ENCODE measurements around the gene FHAD1. TPM values are rescaled to one million over a fixed set of nuclear protein-coding genes. Genes with fewer than 3 reads are reported as not detected.
A peak's percentile ranks its signal among the peaks of the same experiment; 100 is the strongest.

FHAD1 gene
- total and polyA plus RNA-seq, 4 donors = under 0.01 to 0.13 (median 0.05) TPM; not detected in 1

DNA sequence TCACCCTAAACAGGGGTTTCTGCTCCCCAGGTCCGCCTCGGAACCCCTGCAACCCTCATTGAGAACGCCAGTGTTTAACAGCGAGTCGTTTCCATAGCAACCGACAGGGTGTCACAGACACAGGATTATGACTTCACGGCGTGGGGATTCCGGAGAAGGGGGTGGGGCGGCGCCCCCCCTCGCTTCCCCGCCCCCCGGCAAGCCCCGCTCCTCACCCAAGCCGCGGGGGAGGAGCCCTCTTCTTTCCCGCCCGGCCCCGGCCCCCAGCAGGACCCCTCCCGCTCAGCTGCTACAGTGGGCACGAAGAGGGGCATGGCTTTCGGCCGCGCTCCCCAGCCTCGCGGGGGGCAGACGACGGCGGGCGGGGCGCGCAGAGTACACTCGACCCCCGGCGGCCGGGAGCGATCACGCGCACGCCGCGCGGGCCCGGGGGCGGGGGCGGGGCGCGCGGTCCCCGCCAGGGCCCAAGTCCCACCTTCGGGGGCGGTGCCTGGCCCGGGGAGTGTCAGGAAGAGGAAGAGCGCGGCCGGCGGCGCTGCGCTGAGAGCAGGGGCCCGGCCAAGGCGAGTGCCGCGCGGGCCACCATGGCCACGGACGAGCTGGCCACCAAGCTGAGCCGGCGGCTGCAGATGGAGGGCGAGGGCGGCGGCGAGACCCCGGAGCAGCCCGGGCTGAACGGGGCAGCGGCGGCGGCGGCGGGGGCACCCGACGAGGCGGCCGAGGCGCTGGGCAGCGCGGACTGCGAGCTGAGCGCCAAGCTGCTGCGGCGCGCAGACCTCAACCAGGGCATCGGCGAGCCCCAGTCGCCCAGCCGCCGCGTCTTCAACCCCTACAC is 162.6 kb downstream of the FHAD1 start, which contains the start of gene EFHD2:
Gene EFHD2 (plus strand): TSS at position 501 of the 835 bp plus-strand sequence. CDS start 84 bp downstream, at position 585.
- Histone ChIP-seq H3K27me3 (ENCODE audit: control insufficient read depth in 4 of 4, insufficient read depth in 4 of 4, low read length in 3 of 4) (no peaks in the 10 kb centered on the region), H3K36me3 (ENCODE audit: control insufficient read depth in 4 of 4, insufficient read depth in 3 of 4, low read depth in 1 of 4, low read length in 3 of 4) (no peaks in the 10 kb centered on the region), H3K4me1 (ENCODE audit: control insufficient read depth in 4 of 4, insufficient read depth in 4 of 4, low read length in 3 of 4) (peaks cover 2 to 14% (median 6%) of the 10 kb centered on the region in 4 donors), H3K9me3 (ENCODE audit: control insufficient read depth in 4 of 4, low read length in 3 of 4) (no peaks in the 10 kb centered on the region), H3K27ac (ENCODE audit: low read depth in 1 of 2, low read length in 2 of 2) (peak within 1 kb of the TSS; percentile 39 to 48), H3K4me3 (ENCODE audit: low read depth in 1 of 3, low read length in 3 of 3) (peak within 1 kb of the TSS; percentile 63 to 89 (median 71)), H3K9ac (ENCODE audit: low read depth in 1 of 2, low read length in 2 of 2) (peak within 1 kb of the TSS; percentile 50 to 64)
- DNase-seq (ENCODE audit: low spot score) = peak; percentile 77
- under 1% methylated on average over 99 of the region's 99 CpGs for WGBS
- TF ChIP-seq EGR1 (IDR thresholded peaks at IDR 0.05; ENCODE audit: low read depth in 2 of 2) (no peak), FOXA1 (IDR thresholded peaks at IDR 0.05) (no peak)

DNA sequence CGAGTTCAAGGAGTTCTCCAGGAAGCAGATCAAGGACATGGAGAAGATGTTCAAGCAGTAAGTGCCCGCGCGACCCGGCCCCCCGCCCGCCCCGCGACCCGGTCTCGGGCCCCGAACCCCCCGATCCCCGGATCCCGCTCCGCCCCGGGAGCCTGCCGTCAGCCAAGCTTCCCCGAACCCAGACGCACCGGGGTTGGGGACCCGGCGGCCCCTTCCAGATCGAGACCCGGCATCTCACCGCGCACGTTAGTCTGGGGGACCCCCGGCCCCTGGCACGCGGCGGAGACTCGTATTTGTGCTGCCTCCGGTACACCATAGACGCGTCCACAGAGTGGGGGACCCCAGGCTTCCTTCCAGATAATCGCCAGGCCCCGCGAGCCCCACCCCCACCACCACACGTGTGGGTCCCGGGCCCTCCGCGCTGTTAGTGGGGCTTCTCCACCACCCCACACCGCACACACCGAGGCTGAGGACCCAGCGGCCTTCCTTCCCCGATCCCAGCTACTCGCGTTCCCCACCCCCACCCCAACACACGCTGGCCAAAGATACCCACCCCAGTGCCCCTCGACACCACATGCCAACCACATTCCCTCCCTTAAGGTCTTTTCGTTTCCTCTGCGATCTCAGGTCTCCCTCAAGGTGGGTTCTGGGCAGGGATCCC is 163.3 kb downstream of the FHAD1 start:
- Histone ChIP-seq H3K4me1 (ENCODE audit: control insufficient read depth in 4 of 4, insufficient read depth in 4 of 4, low read length in 3 of 4) (peaks cover 2 to 14% (median 6%) of the 10 kb centered on the region in 4 donors), H3K9me3 (ENCODE audit: control insufficient read depth in 4 of 4, low read length in 3 of 4) (no peaks in the 10 kb centered on the region), H3K4me3 (ENCODE audit: low read depth in 1 of 3, low read length in 3 of 3) (peak overlapping the region; percentile 63 to 89 (median 71)), H3K27me3 (ENCODE audit: control insufficient read depth in 4 of 4, insufficient read depth in 4 of 4, low read length in 3 of 4) (no peaks in the 10 kb centered on the region), H3K36me3 (ENCODE audit: control insufficient read depth in 4 of 4, insufficient read depth in 3 of 4, low read depth in 1 of 4, low read length in 3 of 4) (no peaks in the 10 kb centered on the region), H3K27ac (ENCODE audit: low read depth in 1 of 2, low read length in 2 of 2) (peak overlapping the region; percentile 39 to 48), H3K9ac (ENCODE audit: low read depth in 1 of 2, low read length in 2 of 2) (peak overlapping the region; percentile 50 to 64)
- no peak for TF ChIP-seq JUND (IDR thresholded peaks at IDR 0.05)
- TF ChIP-seq, protein P1, sequence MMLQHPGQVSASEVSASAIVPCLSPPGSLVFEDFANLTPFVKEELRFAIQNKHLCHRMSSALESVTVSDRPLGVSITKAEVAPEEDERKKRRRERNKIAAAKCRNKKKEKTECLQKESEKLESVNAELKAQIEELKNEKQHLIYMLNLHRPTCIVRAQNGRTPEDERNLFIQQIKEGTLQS (IDR thresholded peaks at IDR 0.05) = no peak
- TF ChIP-seq, protein P2, sequence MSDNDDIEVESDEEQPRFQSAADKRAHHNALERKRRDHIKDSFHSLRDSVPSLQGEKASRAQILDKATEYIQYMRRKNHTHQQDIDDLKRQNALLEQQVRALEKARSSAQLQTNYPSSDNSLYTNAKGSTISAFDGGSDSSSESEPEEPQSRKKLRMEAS (IDR thresholded peaks at IDR 0.05) = no peak
- TF ChIP-seq YY1 (IDR thresholded peaks at IDR 0.05) = no peak
- no peak for TF ChIP-seq FOXA2 (IDR thresholded peaks at IDR 0.05)
- TF ChIP-seq, protein P3, sequence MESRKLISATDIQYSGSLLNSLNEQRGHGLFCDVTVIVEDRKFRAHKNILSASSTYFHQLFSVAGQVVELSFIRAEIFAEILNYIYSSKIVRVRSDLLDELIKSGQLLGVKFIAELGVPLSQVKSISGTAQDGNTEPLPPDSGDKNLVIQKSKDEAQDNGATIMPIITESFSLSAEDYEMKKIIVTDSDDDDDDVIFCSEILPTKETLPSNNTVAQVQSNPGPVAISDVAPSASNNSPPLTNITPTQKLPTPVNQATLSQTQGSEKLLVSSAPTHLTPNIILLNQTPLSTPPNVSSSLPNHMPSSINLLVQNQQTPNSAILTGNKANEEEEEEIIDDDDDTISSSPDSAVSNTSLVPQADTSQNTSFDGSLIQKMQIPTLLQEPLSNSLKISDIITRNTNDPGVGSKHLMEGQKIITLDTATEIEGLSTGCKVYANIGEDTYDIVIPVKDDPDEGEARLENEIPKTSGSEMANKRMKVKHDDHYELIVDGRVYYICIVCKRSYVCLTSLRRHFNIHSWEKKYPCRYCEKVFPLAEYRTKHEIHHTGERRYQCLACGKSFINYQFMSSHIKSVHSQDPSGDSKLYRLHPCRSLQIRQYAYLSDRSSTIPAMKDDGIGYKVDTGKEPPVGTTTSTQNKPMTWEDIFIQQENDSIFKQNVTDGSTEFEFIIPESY (IDR thresholded peaks at IDR 0.05) = no peak
- no peak for TF ChIP-seq GABPA (IDR thresholded peaks at IDR 0.05 in 1 of 2, conservative IDR thresholded peaks at IDR 0.05 in 1 of 2)
- DNase-seq (ENCODE audit: low spot score) = no peak
- WGBS = 5% methylated on average over 53 of the region's 53 CpGs

DNA sequence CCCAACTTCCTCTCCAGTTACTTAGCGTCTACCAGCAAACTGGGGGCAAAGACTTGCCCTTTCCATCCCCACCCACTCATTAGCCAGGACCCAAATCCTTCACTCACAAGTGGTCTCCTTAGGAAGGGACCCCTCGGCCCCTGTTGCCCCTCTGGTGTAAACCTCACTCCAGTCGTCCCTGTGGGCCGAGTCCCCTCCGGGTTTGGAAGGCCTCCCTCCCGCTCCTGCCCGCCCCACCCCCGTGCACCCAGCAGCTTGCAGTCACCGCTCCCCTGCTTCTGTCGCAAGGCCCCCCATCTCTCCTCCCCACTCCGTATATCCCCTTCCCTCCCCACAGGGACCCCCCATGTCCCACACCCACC is 163.8 kb downstream of the FHAD1 start:
- no peaks in the 10 kb centered on the region for H3K27me3 ChIP-seq (ENCODE audit: control insufficient read depth in 4 of 4, insufficient read depth in 4 of 4, low read length in 3 of 4)
- no peaks in the 10 kb centered on the region for H3K9me3 ChIP-seq (ENCODE audit: control insufficient read depth in 4 of 4, low read length in 3 of 4)
- peak overlapping the region; percentile 27 to 89 (median 63) for H3K4me3 ChIP-seq (ENCODE audit: low read depth in 1 of 3, low read length in 3 of 3)
- 70% methylated on average over 11 of the region's 11 CpGs for WGBS
- no peaks in the 10 kb centered on the region for H3K36me3 ChIP-seq (ENCODE audit: control insufficient read depth in 4 of 4, insufficient read depth in 3 of 4, low read depth in 1 of 4, low read length in 3 of 4)
- peak overlapping the region; percentile 39 to 53 for H3K27ac ChIP-seq (ENCODE audit: low read depth in 1 of 2, low read length in 2 of 2)
- H3K4me1 ChIP-seq (ENCODE audit: control insufficient read depth in 4 of 4, insufficient read depth in 4 of 4, low read length in 3 of 4) = peaks cover 2 to 14% (median 7%) of the 10 kb centered on the region in 4 donors
- H3K9ac ChIP-seq (ENCODE audit: low read depth in 1 of 2, low read length in 2 of 2) = peak overlapping the region in 1 of 2 donors; percentile 50
- DNase-seq (ENCODE audit: low spot score) = no peak
- TF ChIP-seq YY1 (IDR thresholded peaks at IDR 0.05) (no peak), SP1 (IDR thresholded peaks at IDR 0.05) (no peak), RXRA (IDR thresholded peaks at IDR 0.05) (no peak), GABPA (IDR thresholded peaks at IDR 0.05 in 1 of 2, conservative IDR thresholded peaks at IDR 0.05 in 1 of 2) (no peak), JUND (IDR thresholded peaks at IDR 0.05) (no peak), HNF4G (IDR thresholded peaks at IDR 0.05) (no peak), FOXA2 (IDR thresholded peaks at IDR 0.05) (no peak), FOXA1 (IDR thresholded peaks at IDR 0.05) (no peak)
- TF ChIP-seq, protein P2 (IDR thresholded peaks at IDR 0.05) = no peak
- TF ChIP-seq, protein P4, sequence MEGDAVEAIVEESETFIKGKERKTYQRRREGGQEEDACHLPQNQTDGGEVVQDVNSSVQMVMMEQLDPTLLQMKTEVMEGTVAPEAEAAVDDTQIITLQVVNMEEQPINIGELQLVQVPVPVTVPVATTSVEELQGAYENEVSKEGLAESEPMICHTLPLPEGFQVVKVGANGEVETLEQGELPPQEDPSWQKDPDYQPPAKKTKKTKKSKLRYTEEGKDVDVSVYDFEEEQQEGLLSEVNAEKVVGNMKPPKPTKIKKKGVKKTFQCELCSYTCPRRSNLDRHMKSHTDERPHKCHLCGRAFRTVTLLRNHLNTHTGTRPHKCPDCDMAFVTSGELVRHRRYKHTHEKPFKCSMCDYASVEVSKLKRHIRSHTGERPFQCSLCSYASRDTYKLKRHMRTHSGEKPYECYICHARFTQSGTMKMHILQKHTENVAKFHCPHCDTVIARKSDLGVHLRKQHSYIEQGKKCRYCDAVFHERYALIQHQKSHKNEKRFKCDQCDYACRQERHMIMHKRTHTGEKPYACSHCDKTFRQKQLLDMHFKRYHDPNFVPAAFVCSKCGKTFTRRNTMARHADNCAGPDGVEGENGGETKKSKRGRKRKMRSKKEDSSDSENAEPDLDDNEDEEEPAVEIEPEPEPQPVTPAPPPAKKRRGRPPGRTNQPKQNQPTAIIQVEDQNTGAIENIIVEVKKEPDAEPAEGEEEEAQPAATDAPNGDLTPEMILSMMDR (IDR thresholded peaks at IDR 0.05; ENCODE audit: low read depth, low read length, missing input control) = no peak

Data from liver (tissue), 9 donors.